HG03442 (cell line): ENCODE data around the gene KCNQ4.
A peak's percentile ranks its signal among the peaks of the same experiment; 100 is the strongest.

Experiments used
- ATAC-seq: cut with Tn5 transposase; IDR thresholded peaks from one replicate; pipeline ENCODE4 v1.9.1; 2021; ENCODE audit warnings: mild to moderate bottlenecking, moderate library complexity; ENCODE audit not compliant: unreplicated experiment

KCNQ4 gene

DNA sequence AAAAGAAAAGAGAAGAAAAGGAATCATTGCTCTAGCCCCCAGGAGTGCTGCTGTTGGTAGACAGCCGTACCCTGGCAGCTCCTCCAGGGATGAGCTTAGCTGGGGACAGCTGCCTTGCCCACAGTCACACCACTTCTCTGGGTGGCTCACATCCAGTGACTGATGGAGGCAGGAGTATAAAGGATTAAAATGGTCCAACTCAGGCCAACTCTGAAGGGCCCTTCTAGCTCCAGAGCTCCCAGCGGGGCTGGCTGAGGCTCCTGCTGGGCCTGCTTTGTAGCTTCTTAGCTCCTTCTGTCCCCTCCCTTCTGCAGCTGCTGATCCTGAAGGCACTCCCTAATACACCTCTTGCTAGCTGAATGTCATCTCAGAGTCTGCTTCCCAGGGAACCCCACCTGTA is 74.2 kb downstream of the KCNQ4 start:
- no peak for ATAC-seq

DNA sequence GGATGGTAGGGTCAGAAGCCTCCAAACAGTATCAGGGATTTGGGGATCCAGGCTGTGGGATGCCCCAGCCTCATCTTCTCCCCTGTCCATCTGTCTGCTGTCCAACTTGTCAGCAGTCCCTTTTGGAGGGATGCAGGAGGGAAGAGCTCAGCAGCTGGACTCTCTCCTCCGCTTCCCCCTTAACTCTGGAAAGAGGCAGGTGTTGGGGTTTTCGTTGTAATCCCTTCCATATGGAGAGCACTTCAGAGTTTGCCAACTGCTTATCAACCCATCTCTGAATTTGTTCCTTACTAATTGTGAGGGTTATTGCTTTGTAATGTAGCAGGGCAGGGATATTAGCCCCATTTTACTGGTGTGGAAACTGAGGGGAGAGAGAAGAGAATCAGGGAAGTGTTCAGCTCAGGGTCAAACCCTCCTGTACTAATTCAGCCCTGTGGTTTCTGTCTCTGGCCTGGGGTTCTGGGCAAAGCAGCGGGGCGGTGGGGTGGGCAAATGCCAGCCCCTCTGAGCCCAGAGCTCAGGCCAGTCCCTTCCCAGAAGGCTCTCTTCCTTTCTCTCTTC is 75.3 kb downstream of the KCNQ4 start:
- ATAC-seq = no peak

DNA sequence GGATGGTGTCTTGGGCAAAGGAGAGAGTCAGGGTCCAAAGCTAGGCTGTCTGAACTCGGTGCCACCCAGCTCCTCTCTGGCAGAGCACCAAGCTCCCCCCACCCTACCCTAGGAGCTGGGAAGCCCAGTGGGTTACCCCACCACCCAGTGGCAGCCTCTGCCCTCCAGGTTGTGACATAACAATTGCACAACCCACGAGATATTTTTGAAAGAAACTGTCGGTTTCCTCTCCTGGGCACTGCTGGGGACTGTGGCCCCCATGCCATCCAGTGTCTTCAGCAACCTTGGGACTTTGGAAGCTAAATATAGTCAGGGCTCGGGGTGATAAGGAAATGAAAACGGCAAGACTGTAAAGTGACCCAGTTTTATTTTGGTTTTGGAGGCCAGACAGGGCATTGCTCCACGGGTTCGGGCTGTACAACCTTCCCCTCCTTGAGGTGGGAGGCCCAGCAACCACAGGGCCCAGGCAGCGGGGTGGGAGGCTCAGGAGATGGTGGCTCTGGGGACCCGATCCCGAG is 77.2 kb downstream of the KCNQ4 start:
- no peak for ATAC-seq

DNA sequence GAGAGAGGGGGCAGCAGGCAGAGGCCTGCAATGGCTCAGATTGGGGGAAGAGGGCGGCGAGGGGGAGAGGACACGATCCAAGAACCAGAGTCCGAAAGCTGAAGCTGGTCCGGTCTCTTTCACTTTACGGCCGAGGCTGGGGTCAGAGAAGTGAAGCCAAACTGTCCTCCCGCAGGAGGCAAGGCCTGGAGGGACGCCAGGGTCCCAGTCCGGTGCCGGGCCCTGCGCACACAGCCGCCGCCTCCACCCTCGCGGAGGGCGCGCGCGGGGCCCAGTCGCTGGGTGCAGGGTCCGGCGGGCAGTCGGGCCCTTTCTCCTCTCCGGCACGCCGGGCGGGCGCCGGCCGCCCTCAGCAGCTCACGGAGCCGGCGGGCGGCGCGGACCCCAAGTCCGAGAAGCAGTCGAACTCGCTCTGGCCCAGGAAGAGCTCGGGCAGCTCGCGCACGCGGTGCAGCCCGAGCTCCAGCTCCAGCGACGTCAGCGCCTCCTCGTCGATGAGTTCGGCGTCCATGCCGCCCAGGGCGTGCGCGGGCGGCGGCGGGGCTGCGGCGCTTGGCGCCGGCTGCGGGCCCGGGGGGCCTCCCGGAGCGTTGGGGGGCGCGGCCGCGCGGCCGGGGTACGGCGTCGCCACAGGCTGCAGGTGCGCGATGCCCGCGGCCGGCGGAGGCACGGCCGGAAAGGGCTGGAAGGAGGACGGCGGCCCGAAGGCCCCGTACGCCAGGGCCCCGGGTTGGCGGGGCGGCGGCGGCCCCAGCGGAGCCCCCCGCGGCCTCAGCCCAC is 77.8 kb downstream of the KCNQ4 start:
- peak; percentile 13 for ATAC-seq

DNA sequence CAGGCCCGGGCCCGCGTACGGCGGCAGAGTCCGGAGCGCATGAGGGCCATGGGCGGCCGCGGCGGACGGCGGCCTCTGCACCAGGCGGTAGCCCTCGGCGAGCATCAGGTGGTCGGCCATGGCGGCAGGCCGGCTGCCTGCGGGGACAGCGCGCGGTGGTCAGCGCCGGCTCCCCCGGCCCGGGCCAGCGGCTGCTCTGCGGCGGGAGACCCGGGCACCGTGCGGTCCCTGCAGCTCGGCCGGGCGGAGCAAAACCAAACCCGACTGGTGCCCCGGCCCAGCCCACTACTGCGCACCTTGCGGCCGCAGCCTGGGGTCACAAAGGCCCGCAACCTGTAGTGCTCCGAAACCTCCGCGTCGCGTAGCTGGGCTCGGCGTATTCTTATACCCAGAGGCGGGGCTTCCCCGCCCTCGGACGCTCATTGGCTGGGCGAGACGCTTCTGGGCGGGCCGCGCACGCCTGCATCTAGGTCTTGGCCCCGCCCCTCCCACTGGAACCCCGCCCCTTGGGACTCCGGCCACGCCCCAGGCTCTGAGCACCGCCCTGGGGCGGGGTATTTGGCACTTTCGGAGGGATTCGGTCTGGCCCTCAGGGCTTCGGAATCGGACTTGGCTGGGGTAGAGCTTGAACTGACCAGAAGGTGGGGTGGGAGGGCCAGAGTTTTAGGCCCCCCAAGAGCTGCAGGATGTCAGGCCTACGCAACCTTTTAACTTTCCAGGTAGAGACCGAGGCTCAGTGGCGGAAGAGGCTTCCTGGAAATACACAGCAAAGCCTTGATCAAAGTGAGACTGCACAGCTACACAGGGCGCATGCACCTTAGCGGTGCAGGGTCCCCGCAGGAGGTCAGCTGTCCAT is 78.6 kb downstream of the KCNQ4 start, which contains the start of gene CITED4:
Gene CITED4, minus strand, starts transcription at position 356 of the 856 bp plus-strand sequence. Its CDS starts 236 bp downstream, at position 120.
- ATAC-seq = peak; percentile 89

DNA sequence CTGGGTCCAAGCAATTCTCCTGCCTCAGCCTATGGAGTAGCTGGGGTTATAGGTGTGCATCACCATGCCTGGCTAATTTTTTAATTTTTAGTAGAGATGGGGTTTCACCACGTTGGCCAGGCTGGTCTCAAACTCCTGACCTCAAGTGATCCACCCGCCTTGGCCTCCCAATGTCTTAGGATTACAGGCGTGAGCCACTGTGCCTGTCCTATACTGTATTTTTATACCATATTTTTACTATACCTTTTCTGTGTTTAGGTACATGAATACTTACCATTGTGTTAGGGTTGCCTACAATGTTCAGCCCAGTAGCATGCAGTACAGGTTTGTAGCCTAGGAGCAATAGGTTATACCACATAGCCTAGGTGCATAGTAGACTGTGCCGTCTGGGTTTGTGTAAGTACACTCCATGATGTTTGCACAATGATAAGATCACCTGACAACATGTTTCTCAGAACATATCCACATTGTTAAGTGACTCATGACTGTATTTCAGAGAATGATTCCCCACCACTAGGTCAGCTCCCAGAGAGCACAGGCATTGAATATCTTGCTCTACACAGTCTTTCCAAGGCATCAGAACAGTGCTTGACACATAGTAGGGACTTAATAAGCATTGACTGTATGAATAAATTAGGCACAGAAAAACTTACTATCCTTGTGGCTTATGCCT is 84.6 kb downstream of the KCNQ4 start:
- ATAC-seq = no peak

DNA sequence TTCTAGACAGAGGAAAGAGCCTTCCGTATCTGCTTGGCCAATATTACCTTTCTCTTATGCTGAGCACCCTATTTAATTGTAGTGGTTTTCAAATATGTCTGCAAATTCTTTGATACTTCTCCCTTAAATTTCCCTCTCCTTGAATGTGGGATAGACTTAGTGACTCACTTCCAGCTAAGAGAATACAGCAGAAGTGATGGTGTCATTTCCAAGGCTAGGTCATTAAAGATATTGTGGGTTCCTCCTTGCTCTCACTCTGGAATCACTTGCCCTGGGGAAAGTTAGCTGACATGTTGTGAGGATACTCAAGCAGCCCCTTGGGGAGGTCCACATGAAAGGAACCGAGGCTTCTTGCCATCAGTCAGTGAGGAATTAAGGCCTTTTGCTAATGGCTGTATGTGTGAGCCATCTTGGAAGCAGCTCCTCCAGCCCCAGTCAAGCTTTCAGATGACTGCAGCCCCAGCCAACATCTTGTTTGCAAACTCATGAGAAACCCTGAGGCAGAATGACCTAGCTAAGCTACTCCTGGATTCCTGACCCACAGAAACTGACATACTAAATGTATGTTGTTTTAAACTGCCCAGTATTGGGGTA is 86.6 kb downstream of the KCNQ4 start:
- no peak for ATAC-seq

DNA sequence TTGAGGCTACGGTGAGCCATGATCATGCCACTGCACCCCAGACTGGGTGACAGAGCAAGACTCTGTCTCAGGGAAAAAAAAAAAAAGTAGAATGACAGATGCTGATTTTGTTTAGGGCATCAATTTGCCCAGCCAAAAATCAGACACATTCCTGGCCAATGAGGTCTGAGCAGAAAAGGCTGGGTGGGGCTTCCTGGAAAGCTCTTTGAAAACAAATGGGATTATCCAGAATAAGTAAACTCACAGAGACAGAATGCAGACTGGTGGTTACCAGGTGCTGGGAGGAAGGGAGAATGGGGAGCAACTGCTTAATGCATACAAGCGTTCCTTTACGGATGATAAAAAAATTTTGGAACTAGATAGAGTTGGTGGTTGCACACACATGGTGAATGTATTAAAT is 88.7 kb downstream of the KCNQ4 start:
- ATAC-seq = no peak

DNA sequence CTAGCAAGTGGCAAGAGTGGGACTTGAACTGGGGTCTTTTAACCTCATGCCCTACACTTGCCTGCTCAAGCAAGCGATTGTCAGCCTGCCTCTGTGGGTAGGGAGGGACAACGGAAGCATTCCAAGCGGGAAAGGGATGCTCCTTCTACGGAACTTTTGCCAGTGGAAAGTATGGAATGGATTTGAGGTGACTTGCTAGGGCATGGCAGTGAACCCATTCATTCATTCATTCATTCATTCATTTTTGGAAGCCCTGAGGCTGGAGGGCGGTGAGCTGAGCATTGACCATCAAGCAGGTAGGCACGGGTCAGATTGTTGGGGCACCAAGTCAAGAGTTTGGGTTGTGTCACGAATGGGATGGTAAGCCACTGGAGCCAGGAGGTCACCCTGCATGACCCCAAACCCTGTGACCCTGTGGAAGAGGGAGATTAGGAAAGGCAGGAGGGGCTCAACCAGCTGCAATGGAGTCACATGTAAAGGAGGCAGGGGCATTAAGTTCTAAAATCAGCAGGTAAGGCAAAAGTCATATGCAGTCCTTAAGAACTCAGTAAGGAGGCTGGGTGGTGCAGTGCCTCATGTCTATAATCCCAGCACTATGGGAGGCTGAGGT is 90.4 kb downstream of the KCNQ4 start:
- no peak for ATAC-seq

DNA sequence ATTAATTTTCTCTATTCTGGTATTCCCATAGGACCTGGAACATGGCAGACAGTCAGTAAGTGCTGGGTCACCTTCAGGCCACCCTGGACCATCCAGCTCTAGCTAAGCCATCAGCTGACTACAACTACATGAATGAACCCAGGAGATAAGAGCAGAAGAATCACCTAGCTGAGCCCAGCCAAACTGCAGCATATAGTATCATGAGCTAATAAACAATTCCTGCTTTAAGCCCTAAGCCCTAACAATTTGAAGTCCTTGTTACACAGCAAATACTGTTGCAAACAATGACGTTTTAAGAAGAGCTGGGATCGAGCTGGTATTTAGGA is 92.8 kb downstream of the KCNQ4 start:
- ATAC-seq = no peak

DNA sequence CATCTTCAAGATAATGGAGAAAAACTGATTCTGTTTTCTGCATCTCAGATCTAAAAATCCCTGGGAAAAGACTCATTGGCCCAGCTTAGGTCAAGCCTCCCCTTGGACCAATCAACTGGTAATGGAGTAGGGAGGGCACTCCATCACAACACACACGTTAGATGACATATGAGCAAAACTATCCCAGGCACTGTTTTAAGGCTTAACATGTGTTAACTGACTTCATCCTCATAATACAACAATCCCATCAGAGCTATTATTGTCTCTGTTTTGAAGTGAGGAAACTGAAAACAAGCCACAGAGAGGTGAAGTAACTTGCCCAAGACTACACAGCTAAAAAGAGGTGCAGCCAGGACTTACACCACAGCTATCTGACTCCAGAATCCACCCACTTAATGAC is 93.3 kb downstream of the KCNQ4 start:
- ATAC-seq = no peak

DNA sequence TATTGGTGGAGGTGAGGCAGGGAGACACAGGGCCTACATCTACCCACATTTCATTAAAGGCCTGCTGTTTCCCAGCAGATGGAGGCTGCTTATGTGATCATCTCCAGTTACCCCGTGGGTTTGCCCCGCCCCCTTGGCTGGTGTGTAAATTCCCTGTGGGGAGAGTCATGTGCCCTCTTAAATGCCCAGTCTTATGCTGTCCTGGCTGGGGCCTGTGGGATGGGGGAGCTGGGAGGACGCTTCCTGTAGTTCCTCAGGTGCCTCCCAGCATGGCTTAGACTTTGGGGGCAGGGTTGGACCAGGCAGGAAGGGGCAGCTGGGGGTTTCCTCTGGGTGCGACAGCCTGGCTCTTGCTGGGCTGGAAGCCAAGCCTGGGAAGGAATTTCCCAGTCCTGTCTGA is 94.1 kb downstream of the KCNQ4 start:
- no peak for ATAC-seq

DNA sequence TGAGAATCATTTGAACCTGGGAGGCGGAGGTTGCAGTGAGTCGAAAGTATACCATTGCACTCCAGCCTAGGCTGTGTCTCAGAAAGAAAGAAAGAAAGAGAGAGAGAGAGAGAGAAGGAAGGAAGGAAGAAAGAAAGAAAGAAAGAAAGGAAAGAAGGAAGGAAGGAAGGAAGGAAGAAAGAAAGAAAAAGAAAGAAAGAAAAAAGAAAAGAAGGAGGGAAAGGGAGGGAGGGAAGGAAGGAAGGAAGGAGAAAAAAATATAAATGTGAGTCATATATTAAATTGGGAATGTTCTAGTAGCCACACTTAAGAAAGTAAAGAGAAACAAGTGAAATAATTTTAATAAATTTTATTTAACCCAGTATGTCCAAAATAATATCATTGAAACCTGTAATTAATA is 95.3 kb downstream of the KCNQ4 start:
- ATAC-seq = no peak

DNA sequence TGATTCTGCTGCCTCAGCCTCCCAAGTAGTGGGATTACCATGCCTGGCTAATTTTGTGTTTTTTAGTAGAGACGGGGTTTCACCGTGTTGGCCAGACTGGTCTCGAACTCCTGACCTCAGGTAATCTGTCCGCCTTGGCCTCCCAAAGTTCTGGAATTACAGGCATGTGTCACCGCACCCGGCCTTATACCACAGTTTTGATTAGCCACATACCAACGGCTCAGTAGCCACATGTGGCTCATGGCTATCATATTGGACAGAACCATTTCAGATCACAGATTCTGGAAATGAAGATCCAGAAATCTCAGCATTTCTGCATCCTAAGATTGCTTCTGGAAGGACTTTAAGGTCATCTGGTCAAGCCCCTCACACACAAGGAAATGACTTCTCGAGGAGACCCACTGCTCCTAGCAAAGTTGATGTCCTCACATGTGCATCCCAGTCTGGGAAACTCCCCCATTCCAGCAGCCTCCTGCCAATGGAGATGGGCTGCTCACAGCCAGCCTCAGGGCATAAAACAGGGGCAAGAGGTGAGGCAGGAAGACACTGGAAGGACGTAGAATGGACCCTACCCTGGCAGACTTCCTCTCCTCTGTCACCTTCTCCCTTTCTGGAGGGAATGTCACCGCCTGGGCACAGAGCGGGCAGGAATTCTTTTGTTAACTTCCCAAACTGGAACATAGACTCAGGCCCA is 96.0 kb downstream of the KCNQ4 start:
- ATAC-seq = no peak

DNA sequence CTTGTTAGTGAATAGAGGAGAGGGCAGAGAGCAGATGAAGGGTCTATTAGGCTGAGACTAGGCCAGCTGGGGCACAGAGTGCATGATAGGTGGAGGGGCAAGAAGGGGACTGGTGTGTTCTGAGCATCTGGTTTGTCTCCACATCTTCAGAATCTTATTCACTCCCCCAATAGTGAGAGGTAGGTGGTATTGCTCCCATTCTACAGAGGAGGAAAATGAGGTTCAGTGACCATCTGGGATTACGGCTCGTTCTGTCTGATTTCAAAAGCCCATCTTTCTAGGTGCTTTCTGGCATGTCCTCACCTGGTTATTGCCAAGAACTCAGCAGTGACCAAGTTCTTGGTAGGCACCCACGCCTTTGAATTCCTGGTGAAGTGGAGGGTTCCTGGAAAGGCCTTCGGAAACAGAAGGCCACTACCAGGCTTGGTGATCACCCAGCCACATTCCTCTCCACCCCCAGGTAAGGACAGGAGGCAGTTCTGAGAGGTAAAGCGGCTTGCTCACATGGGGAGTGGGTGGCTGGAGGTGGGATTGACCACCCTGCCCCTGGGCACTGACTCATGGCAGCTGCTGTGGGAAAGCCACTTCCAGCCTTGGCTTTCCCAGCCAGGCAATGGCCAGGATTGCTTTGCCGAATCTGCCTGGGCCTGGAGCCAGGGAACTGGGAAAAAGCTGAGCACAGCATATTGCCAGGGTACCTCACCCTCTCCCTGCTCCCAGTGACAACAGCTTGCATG is 97.4 kb downstream of the KCNQ4 start:
- no peak for ATAC-seq

DNA sequence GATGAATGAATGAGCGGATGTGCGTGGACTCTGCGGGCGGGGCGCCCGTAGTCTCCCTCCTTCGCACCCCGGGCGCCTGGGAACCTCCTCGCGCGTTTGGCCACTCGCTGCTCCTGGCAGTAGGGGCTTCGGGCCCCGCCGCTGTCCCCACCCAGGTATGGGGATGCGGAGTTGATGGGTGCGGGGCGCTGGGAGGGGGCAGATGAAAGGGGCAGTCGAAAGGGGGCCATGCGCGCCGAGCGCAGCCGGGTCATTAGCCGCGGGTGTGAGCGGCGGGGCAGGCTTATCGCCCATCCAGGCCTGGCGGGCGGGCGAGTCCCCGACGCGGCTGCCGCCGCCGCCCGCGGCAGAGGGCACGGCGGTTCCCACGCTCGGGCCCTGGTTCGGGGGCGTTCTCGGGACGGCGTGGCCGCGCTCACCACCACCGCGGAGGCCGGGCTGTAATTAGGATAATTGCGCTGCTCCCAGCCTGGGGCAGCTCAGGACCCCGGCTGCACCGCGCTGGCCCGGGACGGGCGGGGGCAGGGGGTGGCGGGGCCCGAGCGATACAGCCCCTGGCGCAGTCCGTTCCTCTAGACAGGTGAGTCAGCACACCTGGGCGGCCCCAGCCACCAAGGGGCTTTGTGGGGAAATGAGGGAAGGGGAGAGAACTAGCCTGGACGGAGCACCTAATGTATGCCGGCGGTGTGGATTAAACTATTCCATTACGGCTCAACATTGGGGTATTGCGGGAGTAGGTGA is 100.6 kb downstream of the KCNQ4 start:
- no peak for ATAC-seq

DNA sequence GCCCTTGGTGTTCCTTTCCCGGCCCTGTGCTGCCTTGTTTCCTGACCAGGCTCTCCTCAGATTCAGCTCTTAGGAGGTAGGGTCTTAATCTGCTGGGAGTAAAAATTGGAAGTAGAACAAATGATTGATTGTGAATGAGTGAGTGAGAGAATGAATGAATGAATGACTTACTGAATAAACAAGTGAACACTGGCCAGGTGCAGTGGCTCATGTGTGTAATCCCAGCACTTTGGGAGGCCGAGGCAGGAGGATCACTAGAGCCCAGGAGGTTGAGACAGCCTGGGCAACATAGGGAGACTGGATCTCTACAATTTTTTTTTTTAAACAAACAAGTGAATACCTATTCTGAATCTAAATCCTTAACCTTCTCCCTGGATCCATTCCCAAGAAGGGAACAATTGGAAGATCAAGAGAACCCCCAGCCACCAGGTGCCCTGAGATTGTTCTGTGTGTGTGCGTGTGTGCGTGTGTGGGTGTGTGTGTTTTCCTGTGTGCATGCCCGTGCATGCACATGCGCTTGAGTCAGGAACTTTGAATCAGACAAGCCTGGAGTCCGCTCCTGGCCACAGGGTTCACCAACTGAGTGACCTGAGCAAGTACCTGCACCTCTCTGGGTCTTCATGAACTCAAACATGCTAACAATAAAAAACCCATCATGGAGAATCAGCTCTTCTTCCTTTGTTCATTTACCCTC is 102.9 kb downstream of the KCNQ4 start:
- no peak for ATAC-seq

DNA sequence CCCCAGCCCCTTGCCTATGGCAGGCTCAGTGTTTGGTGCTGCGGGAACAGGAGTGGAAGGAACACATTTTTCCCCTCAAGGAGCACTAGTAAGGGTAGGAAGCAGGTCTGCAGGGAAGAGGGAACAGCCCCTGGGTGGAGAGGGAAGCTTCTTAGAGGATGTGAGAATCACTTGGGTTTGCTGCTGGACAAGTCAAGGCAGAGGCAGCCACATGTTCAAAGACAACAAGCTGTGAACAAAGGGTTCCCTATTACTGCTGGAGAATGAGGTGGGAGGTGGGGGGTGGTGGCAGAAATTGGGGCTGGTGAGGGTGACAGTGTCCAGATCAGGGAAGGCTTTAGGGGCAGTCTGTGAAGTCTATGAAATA is 103.4 kb downstream of the KCNQ4 start:
- no peak for ATAC-seq
